GM18873 (cell line): Measurements from ENCODE around the gene CLIC6.

Source experiments
- ATAC-seq: cut with Tn5 transposase; IDR thresholded peaks from one replicate; pipeline ENCODE4 v1.9.1; 2021; ENCODE audit warnings: mild to moderate bottlenecking, moderate library complexity, moderate number of reproducible peaks; ENCODE audit not compliant: unreplicated experiment, low FRiP score

CLIC6 gene

DNA sequence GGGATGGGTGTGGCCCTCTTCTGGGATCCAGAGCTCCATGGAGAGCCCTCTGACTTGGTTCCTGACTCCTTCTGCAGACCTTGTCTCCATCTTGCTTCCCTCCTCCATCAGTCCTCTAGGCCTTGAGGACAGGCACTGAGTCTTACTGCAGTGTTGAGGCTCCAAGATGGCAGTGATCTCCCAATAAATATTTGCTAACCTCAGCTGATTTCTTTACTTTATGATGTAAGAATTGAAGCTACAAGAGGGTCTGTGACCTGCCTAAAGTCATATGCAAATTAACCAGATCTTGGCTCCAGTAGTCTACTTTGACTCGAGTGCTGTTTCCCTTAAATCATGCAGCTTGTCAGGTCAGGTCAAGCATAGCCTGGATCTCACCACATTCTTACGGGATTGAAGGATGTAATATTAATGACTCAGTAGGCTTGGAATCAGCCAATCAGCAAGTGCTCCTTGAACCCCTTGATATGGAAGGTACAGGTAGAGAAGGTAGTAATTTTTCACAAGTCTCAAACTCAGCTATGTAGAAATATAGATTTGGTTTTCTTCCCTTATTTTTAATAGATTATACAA is 93.0 kb downstream of the CLIC6 start:
- no peak for ATAC-seq

DNA sequence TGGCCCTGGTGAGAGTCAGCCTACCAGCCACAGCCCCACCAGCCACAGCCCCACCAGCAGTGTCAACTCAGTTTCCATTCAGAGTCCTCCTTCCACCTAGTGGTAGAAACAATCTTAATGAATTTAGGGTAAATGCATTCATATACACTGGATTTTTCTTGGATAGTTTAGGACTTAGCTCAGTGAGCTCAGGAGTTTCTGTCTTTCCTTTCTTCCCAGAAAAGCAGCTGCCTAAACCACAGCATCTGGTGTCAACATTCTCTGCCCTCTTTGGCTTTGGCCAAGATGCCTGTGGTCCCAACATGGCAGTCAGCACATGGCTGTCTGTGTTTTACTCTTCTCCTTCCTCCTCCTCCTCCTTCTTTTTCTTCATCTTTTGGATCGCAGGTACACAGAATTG is 94.0 kb downstream of the CLIC6 start:
- ATAC-seq, result no peak

GRCh38 chr21:34764715-34765284 is 96.0 kb downstream of the CLIC6 start:
- ATAC-seq, result no peak

- no peak for ATAC-seq
Measured at GRCh38 chr21:34765619-34766018, 96.8 kb downstream of the CLIC6 start.

DNA sequence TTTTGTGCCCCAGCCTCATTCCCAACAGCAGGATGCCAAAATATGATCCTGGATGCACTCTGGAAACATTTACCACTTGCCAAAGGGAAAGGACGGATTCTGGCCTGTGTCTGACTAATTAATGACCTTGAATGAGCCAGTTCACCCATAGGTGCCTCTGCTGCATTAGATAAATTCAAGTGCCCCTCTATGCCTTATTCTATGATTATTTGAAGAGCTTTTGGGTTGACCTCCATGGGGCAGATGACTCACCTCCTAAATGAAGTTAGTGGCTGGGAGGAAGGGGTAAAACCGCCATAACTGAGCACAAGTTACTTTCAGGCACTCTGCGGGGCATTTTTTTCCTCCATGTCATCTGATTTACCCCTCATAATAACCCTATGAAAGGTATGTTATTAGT is 98.1 kb downstream of the CLIC6 start:
- no peak for ATAC-seq
